Prostate gland (tissue), 2 donors: ENCODE results near the gene CCDC92.

Experiments used
- POLR2A ChIP-seq: fragments of 450-650 bp; IDR thresholded peaks from one replicate; pipeline ENCODE4 v1.6.1; 2016; ENCODE audit warnings: antibody characterized with exemption, mild to moderate bottlenecking
- TF ChIP-seq, protein P1 (sequence below), 4 experiments: fragments of 200-600 bp in 2 of 4; fragments of 450-650 bp in 2 of 4; sonication (generic) in 2 of 4; IDR thresholded peaks; 1 replicate in 3 of 4; 2 replicates in 1 of 4; pipeline ENCODE4 v1.5.1; 2016 to 2019; ENCODE audit warnings: antibody characterized with exemption in 4 of 4, mild to moderate bottlenecking in 2 of 4, moderate library complexity in 2 of 4

GRCh38 chr12:123991372-123991951 is 18.8 kb upstream of the CCDC92 start:
- TF ChIP-seq, protein P1, sequence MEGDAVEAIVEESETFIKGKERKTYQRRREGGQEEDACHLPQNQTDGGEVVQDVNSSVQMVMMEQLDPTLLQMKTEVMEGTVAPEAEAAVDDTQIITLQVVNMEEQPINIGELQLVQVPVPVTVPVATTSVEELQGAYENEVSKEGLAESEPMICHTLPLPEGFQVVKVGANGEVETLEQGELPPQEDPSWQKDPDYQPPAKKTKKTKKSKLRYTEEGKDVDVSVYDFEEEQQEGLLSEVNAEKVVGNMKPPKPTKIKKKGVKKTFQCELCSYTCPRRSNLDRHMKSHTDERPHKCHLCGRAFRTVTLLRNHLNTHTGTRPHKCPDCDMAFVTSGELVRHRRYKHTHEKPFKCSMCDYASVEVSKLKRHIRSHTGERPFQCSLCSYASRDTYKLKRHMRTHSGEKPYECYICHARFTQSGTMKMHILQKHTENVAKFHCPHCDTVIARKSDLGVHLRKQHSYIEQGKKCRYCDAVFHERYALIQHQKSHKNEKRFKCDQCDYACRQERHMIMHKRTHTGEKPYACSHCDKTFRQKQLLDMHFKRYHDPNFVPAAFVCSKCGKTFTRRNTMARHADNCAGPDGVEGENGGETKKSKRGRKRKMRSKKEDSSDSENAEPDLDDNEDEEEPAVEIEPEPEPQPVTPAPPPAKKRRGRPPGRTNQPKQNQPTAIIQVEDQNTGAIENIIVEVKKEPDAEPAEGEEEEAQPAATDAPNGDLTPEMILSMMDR (IDR thresholded peaks at IDR 0.05): no peak
- TF ChIP-seq POLR2A: no peak
